Rectal smooth muscle tissue (tissue), 1 donor: ENCODE data around the gene DAZL.

Experiments used
- H3K27ac ChIP-seq: one replicate; pipeline ENCODE4 v1.7.0; 2013; ENCODE audit warnings: low read depth, low read length, inconsistent platforms
- H3K27me3 ChIP-seq: one replicate; pipeline ENCODE4 v1.7.0; 2013; ENCODE audit warnings: low read length; ENCODE audit not compliant: control insufficient read depth, insufficient read depth
- H3K36me3 ChIP-seq: one replicate; pipeline ENCODE4 v1.7.0; 2013; ENCODE audit warnings: low read length; ENCODE audit not compliant: control insufficient read depth, insufficient read depth
- H3K4me1 ChIP-seq: one replicate; pipeline ENCODE4 v1.7.0; 2013; ENCODE audit warnings: low read length; ENCODE audit not compliant: control insufficient read depth, insufficient read depth
- H3K4me3 ChIP-seq: one replicate; pipeline ENCODE4 v1.7.0; 2013; ENCODE audit warnings: low read length
- H3K9ac ChIP-seq: one replicate; pipeline ENCODE4 v1.7.0; 2013; ENCODE audit warnings: low read length

The DAZL gene

DNA sequence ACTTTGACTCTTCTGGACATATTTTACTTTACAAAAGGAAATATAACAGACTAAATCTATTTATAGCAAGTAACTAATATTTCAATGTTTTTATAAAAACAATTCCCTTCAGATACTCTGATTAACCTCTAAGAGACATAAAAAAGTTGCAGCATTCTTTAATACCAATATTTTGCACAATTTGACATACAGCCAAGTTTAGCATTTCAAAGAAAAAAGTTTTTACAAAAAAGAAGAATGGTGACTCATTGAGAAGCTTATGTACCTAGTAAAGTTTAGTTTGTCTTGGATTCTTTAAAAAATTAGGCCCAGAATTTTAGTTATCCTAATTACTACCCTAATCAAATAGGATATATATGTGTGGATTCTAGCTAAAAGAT, 17.6 kb downstream of the DAZL start:
- Histone ChIP-seq H3K4me1 (no peaks in the 10 kb centered on the region), H3K27me3 (no peaks in the 10 kb centered on the region), H3K36me3 (no peaks in the 10 kb centered on the region), H3K27ac (no peak overlapping the region), H3K9ac (no peak overlapping the region), H3K4me3 (no peak overlapping the region)

- Histone ChIP-seq H3K9ac (no peak overlapping the region), H3K36me3 (no peaks in the 10 kb centered on the region), H3K27me3 (no peaks in the 10 kb centered on the region), H3K4me3 (no peak overlapping the region), H3K4me1 (no peaks in the 10 kb centered on the region), H3K27ac (no peak overlapping the region)
Measured at GRCh38 chr3:16587047-16587680, 18.1 kb downstream of the DAZL start.

GRCh38 chr3:16584880-16585279, 20.3 kb downstream of the DAZL start:
- H3K4me1 ChIP-seq = no peaks in the 10 kb centered on the region
- H3K4me3 ChIP-seq = no peak overlapping the region
- no peaks in the 10 kb centered on the region for H3K36me3 ChIP-seq
- H3K27ac ChIP-seq = no peak overlapping the region
- H3K27me3 ChIP-seq = no peaks in the 10 kb centered on the region
- no peak overlapping the region for H3K9ac ChIP-seq

DNA sequence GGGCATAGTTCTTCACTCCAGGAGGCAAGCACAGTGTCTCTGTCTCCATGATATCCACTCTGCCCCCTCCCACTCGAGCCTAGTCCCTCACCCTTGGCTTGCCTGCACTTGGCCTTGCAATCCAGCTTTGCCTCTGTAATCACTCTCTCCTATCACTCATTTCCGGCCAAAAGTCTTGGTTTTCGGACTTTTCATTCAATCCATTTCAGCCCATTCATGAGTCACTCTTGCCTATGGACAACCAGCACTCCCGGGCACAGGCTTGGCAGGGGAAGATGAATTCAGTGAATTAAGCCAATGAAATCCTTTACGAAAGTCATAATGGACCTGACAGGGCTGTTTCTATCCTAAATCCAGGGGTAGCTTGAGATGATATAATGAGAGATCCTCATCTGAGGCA, 21.7 kb downstream of the DAZL start:
- no peaks in the 10 kb centered on the region for H3K36me3 ChIP-seq
- no peak overlapping the region for H3K4me3 ChIP-seq
- H3K9ac ChIP-seq = no peak overlapping the region
- H3K27me3 ChIP-seq = no peaks in the 10 kb centered on the region
- H3K4me1 ChIP-seq = no peaks in the 10 kb centered on the region
- no peak overlapping the region for H3K27ac ChIP-seq

DNA sequence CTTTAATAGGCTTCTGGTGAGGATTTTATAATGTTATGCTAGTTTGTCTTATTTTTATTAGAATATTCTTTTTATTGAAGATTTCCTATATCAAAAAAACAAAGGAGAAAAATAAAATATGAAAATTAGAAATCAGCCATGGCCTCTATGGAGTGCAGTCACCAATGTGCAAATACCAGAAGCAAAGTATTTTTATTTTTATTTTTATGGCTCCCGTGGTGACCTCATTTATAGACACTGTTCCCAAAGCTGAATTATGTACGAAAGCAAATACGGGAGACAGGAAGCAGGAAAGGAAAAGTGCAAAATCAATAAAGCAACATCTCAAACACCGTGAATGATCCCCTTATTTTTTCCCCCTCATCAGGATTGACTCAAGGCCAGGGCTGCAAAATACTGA, 35.1 kb downstream of the DAZL start:
- Histone ChIP-seq H3K27me3 (no peaks in the 10 kb centered on the region), H3K27ac (no peak overlapping the region), H3K9ac (no peak overlapping the region), H3K4me3 (no peak overlapping the region), H3K4me1 (no peaks in the 10 kb centered on the region), H3K36me3 (no peaks in the 10 kb centered on the region)

DNA sequence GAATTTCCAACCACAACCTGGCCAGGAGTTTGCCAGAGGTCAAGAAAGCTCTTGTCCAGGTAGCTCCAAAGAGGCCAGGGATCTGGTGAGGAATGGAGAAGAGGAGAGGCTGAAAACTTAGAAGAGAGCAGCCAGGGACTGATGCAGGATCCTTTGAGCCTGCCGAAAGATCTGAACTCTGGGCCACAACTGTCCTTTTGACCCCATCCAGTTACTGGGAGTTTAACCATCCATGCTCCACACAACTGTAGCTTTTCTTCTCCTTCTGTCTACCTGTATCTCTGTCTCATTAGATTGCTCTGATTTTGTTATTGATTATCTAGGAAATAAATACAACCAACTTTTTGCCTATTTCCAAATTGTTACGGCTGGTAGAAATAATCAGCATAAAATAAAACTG, 36.7 kb downstream of the DAZL start:
- Histone ChIP-seq H3K27ac (no peak overlapping the region), H3K4me3 (no peak overlapping the region), H3K4me1 (no peaks in the 10 kb centered on the region), H3K9ac (no peak overlapping the region), H3K27me3 (no peaks in the 10 kb centered on the region), H3K36me3 (no peaks in the 10 kb centered on the region)

GRCh38 chr3:16568115-16568514, 37.1 kb downstream of the DAZL start:
- Histone ChIP-seq H3K36me3 (no peaks in the 10 kb centered on the region), H3K27me3 (no peaks in the 10 kb centered on the region), H3K27ac (no peak overlapping the region), H3K4me1 (no peaks in the 10 kb centered on the region), H3K4me3 (no peak overlapping the region), H3K9ac (no peak overlapping the region)

GRCh38 chr3:16559653-16560365, 45.4 kb downstream of the DAZL start:
- H3K36me3 ChIP-seq = no peaks in the 10 kb centered on the region
- no peaks in the 10 kb centered on the region for H3K4me1 ChIP-seq
- no peak overlapping the region for H3K4me3 ChIP-seq
- H3K27ac ChIP-seq = no peak overlapping the region
- H3K27me3 ChIP-seq = no peaks in the 10 kb centered on the region
- no peak overlapping the region for H3K9ac ChIP-seq

- Histone ChIP-seq H3K36me3 (no peaks in the 10 kb centered on the region), H3K27me3 (peaks cover 2% of the 10 kb centered on the region), H3K4me1 (peaks cover 2% of the 10 kb centered on the region), H3K9ac (no peak overlapping the region), H3K4me3 (no peak overlapping the region), H3K27ac (no peak overlapping the region)
Measured at GRCh38 chr3:16554126-16554525, 51.1 kb downstream of the DAZL start.

GRCh38 chr3:16552757-16553156, 52.5 kb downstream of the DAZL start:
- H3K27ac ChIP-seq = no peak overlapping the region
- peaks cover 2% of the 10 kb centered on the region for H3K27me3 ChIP-seq
- no peak overlapping the region for H3K4me3 ChIP-seq
- peaks cover 2% of the 10 kb centered on the region for H3K4me1 ChIP-seq
- H3K9ac ChIP-seq = no peak overlapping the region
- H3K36me3 ChIP-seq = no peaks in the 10 kb centered on the region

DNA sequence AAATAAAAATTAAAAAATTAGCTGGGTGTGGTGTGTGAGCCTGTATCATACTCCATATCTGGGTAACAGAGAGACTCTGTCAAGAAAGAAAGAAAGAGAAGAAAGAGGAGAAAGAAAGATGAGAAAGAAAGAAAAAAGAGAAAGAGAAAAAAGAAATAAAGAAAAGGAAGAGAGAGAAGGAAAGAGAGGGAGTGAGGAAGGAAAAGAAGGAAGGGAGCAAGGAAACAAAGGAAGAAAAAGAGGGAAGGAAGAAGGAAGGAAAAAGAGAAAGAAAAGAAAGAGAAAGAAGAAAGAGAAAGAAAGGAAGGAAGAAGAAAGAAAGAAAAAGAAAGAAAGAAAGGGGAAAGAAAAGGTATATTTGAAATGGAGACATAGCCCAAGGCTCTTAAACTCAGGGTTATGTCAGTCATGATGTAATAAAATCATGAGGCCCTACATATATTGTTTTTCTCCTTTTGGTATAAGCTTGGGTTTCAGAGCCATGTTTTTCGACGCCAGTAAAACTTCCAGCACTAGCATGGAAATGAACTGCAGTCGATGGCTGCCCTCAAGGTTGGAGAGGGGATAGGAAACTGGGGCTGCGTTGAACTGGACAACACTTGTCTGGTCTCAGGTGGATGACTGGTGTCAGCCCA, 53.8 kb downstream of the DAZL start:
- Histone ChIP-seq H3K27ac (no peak overlapping the region), H3K36me3 (no peaks in the 10 kb centered on the region), H3K4me1 (peaks cover 2% of the 10 kb centered on the region), H3K27me3 (peaks cover 2% of the 10 kb centered on the region), H3K9ac (no peak overlapping the region), H3K4me3 (no peak overlapping the region)

DNA sequence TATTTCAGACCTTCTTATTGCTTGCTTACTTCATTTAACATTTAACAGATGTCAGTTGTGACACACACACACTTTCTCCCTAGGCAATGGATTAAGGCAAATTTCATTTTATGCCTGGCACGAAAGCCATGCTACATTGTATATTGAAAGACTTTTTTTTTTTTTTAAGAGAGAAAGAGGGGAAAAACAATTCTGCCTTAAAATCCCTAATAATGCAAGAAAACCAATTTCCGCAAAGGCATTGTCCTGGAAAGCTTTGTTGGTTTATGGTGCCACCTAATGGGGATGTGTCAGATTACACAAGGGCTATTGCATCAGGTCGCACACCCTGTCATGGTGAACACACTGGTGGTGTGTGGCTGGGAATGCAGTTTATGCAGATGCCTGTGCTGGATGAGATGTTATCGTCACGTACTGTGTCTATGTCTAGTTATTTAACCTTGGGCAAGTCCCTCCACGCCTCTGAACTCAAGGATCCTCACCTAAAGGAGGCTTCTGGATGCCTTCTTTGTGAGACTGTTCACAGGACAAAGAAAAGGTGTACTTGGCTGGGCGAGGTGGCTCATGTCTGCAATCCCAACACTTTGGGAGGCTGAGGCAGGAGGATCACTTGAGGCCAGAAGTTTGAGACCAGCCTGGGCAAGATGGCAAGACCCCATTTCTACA, 54.4 kb downstream of the DAZL start:
- Histone ChIP-seq H3K27me3 (peaks cover 2% of the 10 kb centered on the region), H3K9ac (no peak overlapping the region), H3K36me3 (no peaks in the 10 kb centered on the region), H3K4me3 (no peak overlapping the region), H3K27ac (no peak overlapping the region), H3K4me1 (peaks cover 2% of the 10 kb centered on the region)
